Natural killer cell (primary cell): ENCODE data around the gene MARCHF10. TPM values are rescaled to one million over a fixed set of nuclear protein-coding genes. Genes with fewer than 3 reads are reported as not detected.
A peak's percentile ranks its signal among the peaks of the same experiment; 100 is the strongest.

Source experiments
- ATAC-seq, 3 donors: fragments of 150-1000 bp in 2 of 3; fragments of 200-7000 bp in 1 of 3; cut with Tn5 transposase; 1 replicate in 1 of 3; 2 replicates in 2 of 3; pipeline ENCODE4 v1.10.0; 2021; ENCODE audit warnings: mild to moderate bottlenecking in 2 of 3, moderate library complexity in 2 of 3
- DNase-seq, 2 donors: peaks; one replicate each; pipeline versions ENCODE4 v3.0.0 to v3.0.0-alpha.2; 2013 to 2021; ENCODE audit warnings: mixed read lengths in 1 of 2
- H3K27ac ChIP-seq: one replicate; pipeline ENCODE4 v1.5.1; 2013; ENCODE audit warnings: mild to moderate bottlenecking, low read length
- H3K27me3 ChIP-seq: one replicate; pipeline ENCODE4 v1.6.1; 2013; ENCODE audit warnings: low read length; ENCODE audit not compliant: control insufficient read depth, insufficient read depth
- H3K36me3 ChIP-seq: one replicate; pipeline ENCODE4 v1.6.1; 2013; ENCODE audit warnings: low read length; ENCODE audit not compliant: control insufficient read depth, insufficient read depth
- H3K4me1 ChIP-seq: one replicate; pipeline ENCODE4 v1.6.1; 2013; ENCODE audit warnings: low read length; ENCODE audit not compliant: control insufficient read depth, insufficient read depth
- H3K4me3 ChIP-seq: one replicate; pipeline ENCODE4 v1.5.1; 2013; ENCODE audit warnings: low read length
- H3K9me3 ChIP-seq: one replicate; pipeline ENCODE4 v1.6.1; 2013; ENCODE audit warnings: low read length; ENCODE audit not compliant: control insufficient read depth, insufficient read depth
- H3K27ac Mint-ChIP-seq, 2 donors: one replicate each; pipeline ENCODE4 v1.8.0; 2022; ENCODE audit warnings: mild to moderate bottlenecking in 2 of 2, mixed read lengths in 2 of 2, moderate library complexity in 1 of 2
- H3K27me3 Mint-ChIP-seq, 2 donors: one replicate each; pipeline ENCODE4 v1.8.0; 2022; ENCODE audit warnings: low read depth in 2 of 2, mixed read lengths in 2 of 2
- H3K36me3 Mint-ChIP-seq: one replicate; pipeline ENCODE4 v1.8.0; 2022; ENCODE audit warnings: mixed read lengths
- H3K4me1 Mint-ChIP-seq, 2 donors: one replicate each; pipeline ENCODE4 v1.8.0; 2022; ENCODE audit warnings: mixed read lengths in 2 of 2
- H3K4me3 Mint-ChIP-seq: one replicate; pipeline ENCODE4 v1.8.0; 2022; ENCODE audit warnings: mild to moderate bottlenecking, moderate library complexity, mixed read lengths
- H3K9me3 Mint-ChIP-seq, 2 donors: one replicate each; pipeline ENCODE4 v1.8.0; 2022; ENCODE audit warnings: mixed read lengths in 2 of 2
- WGBS: methylation state at CpG from one replicate; pipeline ENCODE4 v1.1.7; 2013; ENCODE audit warnings: missing lambda C conversion rate; ENCODE audit not compliant: insufficient coverage; 5-methylcytosine and 5-hydroxymethylcytosine counted together
- intact Hi-C: fragments of 100-400 bp; cut with micrococcal nuclease; formaldehyde crosslinking; loops from one replicate; pipeline ENCODE4 v1.14.2; 2022
- total RNA-seq, 4 donors: library from RNA; stranded (reverse); fragments of 120-200 nt in 1 of 4; gene quantifications; one replicate each; pipeline versions ENCODE4 v1.2.3 to v1.2.4, GENCODE V29; 2013 to 2022
- TF ChIP-seq, protein P1 (sequence below): fragments of 200-600 bp; IDR thresholded peaks from one replicate; pipeline ENCODE4 v1.8.0; 2022; ENCODE audit warnings: antibody characterized with exemption

The MARCHF10 gene
- total RNA-seq, 3 donors from 2014 or later (not counting 1 experiment from before 2014, with no cell fraction given) = 0.35 to 1.2 (median 0.40) TPM

DNA sequence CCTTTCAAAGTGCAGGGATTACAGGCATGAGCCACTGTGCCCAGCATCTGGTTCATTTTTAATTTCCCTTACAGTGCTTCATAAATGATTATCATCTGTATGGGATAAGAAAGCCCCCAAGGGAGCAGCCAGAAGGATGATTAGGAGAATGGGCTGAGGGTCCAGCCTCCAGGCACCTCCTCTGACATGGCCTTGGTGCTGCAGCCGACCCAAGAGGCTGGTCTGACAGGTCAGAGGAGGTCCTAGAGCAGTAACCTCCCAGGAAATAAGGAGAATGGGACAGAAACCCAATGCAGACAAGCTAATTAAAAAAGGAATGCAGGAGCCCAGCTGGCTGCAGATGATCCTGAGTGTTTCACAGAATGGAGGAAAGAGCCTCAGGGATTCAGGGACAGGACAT lies 151.7 kb downstream of the MARCHF10 start:
- H3K27me3 Mint-ChIP-seq = peaks cover 0 to 31% of the 10 kb centered on the region in 2 donors
- Histone ChIP-seq H3K9me3 (no peaks in the 10 kb centered on the region), H3K36me3 (no peaks in the 10 kb centered on the region), H3K27ac (no peak overlapping the region), H3K4me1 (peaks cover 22% of the 10 kb centered on the region), H3K4me3 (no peak overlapping the region), H3K27me3 (peaks cover 2% of the 10 kb centered on the region)
- no peak overlapping the region for H3K4me3 Mint-ChIP-seq
- peaks cover 9% of the 10 kb centered on the region for H3K36me3 Mint-ChIP-seq
- TF ChIP-seq, protein P1, sequence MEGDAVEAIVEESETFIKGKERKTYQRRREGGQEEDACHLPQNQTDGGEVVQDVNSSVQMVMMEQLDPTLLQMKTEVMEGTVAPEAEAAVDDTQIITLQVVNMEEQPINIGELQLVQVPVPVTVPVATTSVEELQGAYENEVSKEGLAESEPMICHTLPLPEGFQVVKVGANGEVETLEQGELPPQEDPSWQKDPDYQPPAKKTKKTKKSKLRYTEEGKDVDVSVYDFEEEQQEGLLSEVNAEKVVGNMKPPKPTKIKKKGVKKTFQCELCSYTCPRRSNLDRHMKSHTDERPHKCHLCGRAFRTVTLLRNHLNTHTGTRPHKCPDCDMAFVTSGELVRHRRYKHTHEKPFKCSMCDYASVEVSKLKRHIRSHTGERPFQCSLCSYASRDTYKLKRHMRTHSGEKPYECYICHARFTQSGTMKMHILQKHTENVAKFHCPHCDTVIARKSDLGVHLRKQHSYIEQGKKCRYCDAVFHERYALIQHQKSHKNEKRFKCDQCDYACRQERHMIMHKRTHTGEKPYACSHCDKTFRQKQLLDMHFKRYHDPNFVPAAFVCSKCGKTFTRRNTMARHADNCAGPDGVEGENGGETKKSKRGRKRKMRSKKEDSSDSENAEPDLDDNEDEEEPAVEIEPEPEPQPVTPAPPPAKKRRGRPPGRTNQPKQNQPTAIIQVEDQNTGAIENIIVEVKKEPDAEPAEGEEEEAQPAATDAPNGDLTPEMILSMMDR = no peak
- H3K4me1 Mint-ChIP-seq = peaks cover 15 to 18% of the 10 kb centered on the region in 2 donors
- intact Hi-C loops = no loop called here
- H3K9me3 Mint-ChIP-seq = peaks cover 1 to 6% of the 10 kb centered on the region in 2 donors
- DNase-seq = no peak
- ATAC-seq = no peak
- H3K27ac Mint-ChIP-seq = no peak overlapping the region
- 87% methylated on average over 1 of the region's 1 CpG for WGBS

DNA sequence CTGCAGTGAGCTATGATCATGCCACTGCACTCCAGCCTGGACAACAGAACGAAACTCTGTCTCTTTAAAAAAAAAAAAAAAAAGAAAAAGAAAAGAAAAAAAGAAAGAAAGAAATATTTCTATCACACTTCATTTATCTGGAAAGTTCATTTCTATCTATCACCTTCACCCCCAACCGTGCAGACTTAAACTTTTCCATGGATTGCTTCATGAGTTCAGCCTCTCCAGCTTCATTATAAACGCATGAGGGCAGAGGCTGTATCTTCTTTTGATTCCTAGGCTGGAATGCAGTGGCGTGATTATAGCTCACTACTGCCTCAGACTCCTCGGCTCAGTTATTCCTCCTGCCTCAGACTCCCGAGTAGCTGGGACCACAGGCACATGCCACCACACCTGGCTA lies 152.5 kb downstream of the MARCHF10 start:
- H3K36me3 Mint-ChIP-seq = peaks cover 1% of the 10 kb centered on the region
- peaks cover 15 to 18% of the 10 kb centered on the region in 2 donors for H3K4me1 Mint-ChIP-seq

DNA sequence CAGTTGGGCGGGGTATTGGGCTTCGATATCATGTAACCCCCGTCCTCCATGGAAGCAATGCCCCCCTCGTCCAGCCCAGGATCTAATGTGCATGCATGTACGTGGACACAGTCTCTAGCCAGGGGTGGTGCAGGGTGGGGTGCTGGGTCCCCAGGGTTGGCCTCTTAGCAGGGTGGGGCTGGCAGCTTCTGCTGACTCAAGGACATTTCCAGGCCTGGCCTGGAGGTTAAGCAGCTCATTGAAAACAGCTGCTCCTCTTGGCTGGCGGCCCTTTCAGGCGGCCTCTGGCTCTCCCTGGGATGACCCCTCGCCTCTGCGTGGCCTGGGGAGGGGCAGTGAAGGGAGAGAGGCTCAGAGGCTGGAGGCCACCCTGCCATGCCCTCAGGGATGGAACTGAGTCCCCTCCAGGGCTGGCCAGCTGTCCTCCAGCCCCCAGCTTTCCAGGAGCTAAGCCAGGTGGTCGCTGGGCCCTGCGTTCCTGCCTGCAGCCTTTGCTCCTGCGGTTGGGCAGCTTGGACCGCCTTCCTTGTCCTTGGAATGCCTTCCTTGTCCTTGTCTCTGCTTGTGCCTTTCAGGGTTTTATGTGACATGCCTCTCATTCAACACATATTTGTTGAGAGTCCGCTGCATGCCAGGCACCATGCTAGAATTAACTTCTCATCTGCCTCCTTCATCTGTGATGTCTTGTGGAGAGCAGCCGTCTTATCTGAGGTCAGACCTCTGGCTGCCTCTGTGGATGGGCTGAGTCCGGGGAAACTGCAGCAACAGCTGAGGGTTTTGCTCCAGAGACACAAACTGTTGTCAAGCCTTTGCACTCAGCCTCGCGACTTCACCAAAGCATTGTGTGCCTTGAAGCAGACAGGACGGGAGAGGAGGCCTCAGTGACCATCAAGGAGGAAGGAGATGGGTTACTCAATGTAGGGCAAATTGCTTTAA lies 154.0 kb downstream of the MARCHF10 start:
- Histone ChIP-seq H3K27me3 (peaks cover 2% of the 10 kb centered on the region), H3K4me3 (no peak overlapping the region), H3K27ac (no peak overlapping the region), H3K4me1 (peaks cover 22% of the 10 kb centered on the region), H3K9me3 (no peaks in the 10 kb centered on the region), H3K36me3 (no peaks in the 10 kb centered on the region)
- Mint-ChIP-seq H3K9me3 (no peaks in the 10 kb centered on the region), H3K4me1 (peaks cover 15 to 18% of the 10 kb centered on the region in 2 donors), H3K27me3 (peaks cover 0 to 21% of the 10 kb centered on the region in 2 donors), H3K27ac (peak overlapping the region in 1 of 2 donors; percentile 75), H3K4me3 (peak overlapping the region; percentile 60), H3K36me3 (no peaks in the 10 kb centered on the region)
- WGBS = 74% methylated on average over 19 of the region's 19 CpGs
- DNase-seq = no peak
- intact Hi-C loops = no loop called here
- ATAC-seq = no peak
- TF ChIP-seq, protein P1 = no peak

More for the DNA sequence above, 152.5 kb downstream of the MARCHF10 start:
- WGBS = 92% methylated on average over 5 of the region's 6 CpGs
- H3K4me3 Mint-ChIP-seq = no peak overlapping the region
- H3K27ac Mint-ChIP-seq = no peak overlapping the region
- no peaks in the 10 kb centered on the region for H3K36me3 ChIP-seq
- no peak for DNase-seq
- intact Hi-C loops = no loop called here
- no peak overlapping the region for H3K4me3 ChIP-seq
- H3K27ac ChIP-seq = no peak overlapping the region
- peaks cover 0 to 2% of the 10 kb centered on the region in 2 donors for H3K9me3 Mint-ChIP-seq
- ATAC-seq = no peak
- H3K27me3 Mint-ChIP-seq = peaks cover 0 to 28% of the 10 kb centered on the region in 2 donors
- no peaks in the 10 kb centered on the region for H3K9me3 ChIP-seq
- peaks cover 2% of the 10 kb centered on the region for H3K27me3 ChIP-seq
- peaks cover 22% of the 10 kb centered on the region for H3K4me1 ChIP-seq
- TF ChIP-seq, protein P1 = no peak
